Muscle layer of colon (tissue), 2 donors: ENCODE measurements around the gene ECM2.

ENCODE experiments used
- H3K27ac ChIP-seq: one replicate; pipeline ENCODE4 v1.7.0; 2013; ENCODE audit warnings: low read depth, mild to moderate bottlenecking, low read length, moderate library complexity
- H3K27me3 ChIP-seq, 2 donors: one replicate each; pipeline ENCODE4 v1.7.0; 2013; ENCODE audit warnings: low read length in 2 of 2, mild to moderate bottlenecking in 2 of 2; ENCODE audit not compliant: insufficient read depth in 2 of 2, control insufficient read depth in 1 of 2
- H3K36me3 ChIP-seq: one replicate; pipeline ENCODE4 v1.7.0; 2013; ENCODE audit warnings: mild to moderate bottlenecking, low read length; ENCODE audit not compliant: insufficient read depth
- H3K4me1 ChIP-seq: one replicate; pipeline ENCODE4 v1.7.0; 2013; ENCODE audit warnings: mild to moderate bottlenecking, low read length; ENCODE audit not compliant: insufficient read depth
- H3K4me3 ChIP-seq, 2 donors: one replicate each; pipeline ENCODE4 v1.7.0; 2013; ENCODE audit warnings: low read length in 2 of 2, low read depth in 1 of 2, mild to moderate bottlenecking in 1 of 2, moderate library complexity in 1 of 2
- H3K9ac ChIP-seq: one replicate; pipeline ENCODE4 v1.7.0; 2013; ENCODE audit warnings: low read length
- H3K9me3 ChIP-seq: one replicate; pipeline ENCODE4 v1.7.0; 2013; ENCODE audit warnings: mild to moderate bottlenecking, low read length
- donor health status: abdominal sarcoma.
- donor health status: Adenocarcinoma of cecum.

Gene ECM2

GRCh38 chr9:92550765-92551164 is 15.0 kb upstream of the ECM2 start:
- Histone ChIP-seq H3K36me3 (no peaks in the 10 kb centered on the region), H3K9me3 (no peaks in the 10 kb centered on the region), H3K4me1 (no peaks in the 10 kb centered on the region), H3K27me3 (no peaks in the 10 kb centered on the region), H3K4me3 (no peak overlapping the region), H3K27ac (no peak overlapping the region), H3K9ac (no peak overlapping the region)

GRCh38 chr9:92547356-92547755 is 11.6 kb upstream of the ECM2 start:
- Histone ChIP-seq H3K4me1 (no peaks in the 10 kb centered on the region), H3K4me3 (no peak overlapping the region), H3K9ac (no peak overlapping the region), H3K36me3 (no peaks in the 10 kb centered on the region), H3K27me3 (no peaks in the 10 kb centered on the region), H3K27ac (no peak overlapping the region), H3K9me3 (no peaks in the 10 kb centered on the region)

GRCh38 chr9:92545002-92545510 is 9.3 kb upstream of the ECM2 start:
- Histone ChIP-seq H3K4me3 (no peak overlapping the region), H3K9ac (no peak overlapping the region), H3K27me3 (no peaks in the 10 kb centered on the region), H3K27ac (no peak overlapping the region), H3K9me3 (no peaks in the 10 kb centered on the region), H3K36me3 (no peaks in the 10 kb centered on the region), H3K4me1 (no peaks in the 10 kb centered on the region)

GRCh38 chr9:92543972-92544371 is 8.2 kb upstream of the ECM2 start:
- Histone ChIP-seq H3K27ac (no peak overlapping the region), H3K27me3 (no peaks in the 10 kb centered on the region), H3K4me3 (no peak overlapping the region), H3K4me1 (no peaks in the 10 kb centered on the region), H3K9ac (no peak overlapping the region), H3K36me3 (no peaks in the 10 kb centered on the region), H3K9me3 (no peaks in the 10 kb centered on the region)

GRCh38 chr9:92538541-92538940 is 2.8 kb upstream of the ECM2 start:
- H3K4me3 ChIP-seq = no peak overlapping the region
- H3K27me3 ChIP-seq = no peaks in the 10 kb centered on the region
- H3K27ac ChIP-seq = no peak overlapping the region
- H3K9me3 ChIP-seq = no peaks in the 10 kb centered on the region
- H3K4me1 ChIP-seq = no peaks in the 10 kb centered on the region
- no peak overlapping the region for H3K9ac ChIP-seq
- no peaks in the 10 kb centered on the region for H3K36me3 ChIP-seq

DNA sequence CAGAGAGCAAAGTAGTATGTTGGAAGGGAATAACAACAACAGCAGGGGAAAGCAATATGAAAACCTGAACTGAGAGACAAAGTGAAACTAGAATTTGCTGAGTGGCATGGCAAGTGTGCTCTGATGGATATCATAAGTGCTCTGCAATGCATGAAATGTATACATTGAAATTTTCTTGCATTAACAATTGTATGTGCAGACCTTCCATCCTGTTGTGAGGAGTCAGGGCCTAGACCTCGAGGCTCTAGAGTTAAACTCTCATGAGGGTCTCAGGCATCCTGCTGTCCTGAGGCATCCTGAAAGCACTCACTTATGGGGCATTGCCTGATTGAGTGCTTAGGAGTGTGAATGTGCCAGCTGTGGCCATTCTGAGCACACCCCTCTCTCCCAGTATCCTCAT is 1.1 kb downstream of the ECM2 start:
- H3K9ac ChIP-seq = no peak overlapping the region
- H3K4me3 ChIP-seq = peak overlapping the region; percentile 26 to 30
- H3K36me3 ChIP-seq = no peaks in the 10 kb centered on the region
- H3K9me3 ChIP-seq = no peaks in the 10 kb centered on the region
- H3K27me3 ChIP-seq = no peaks in the 10 kb centered on the region
- no peak overlapping the region for H3K27ac ChIP-seq
- H3K4me1 ChIP-seq = no peaks in the 10 kb centered on the region

- no peak overlapping the region for H3K9ac ChIP-seq
- H3K27ac ChIP-seq = no peak overlapping the region
- H3K4me3 ChIP-seq = peak overlapping the region in 1 of 2 donors; percentile 30
- no peaks in the 10 kb centered on the region for H3K36me3 ChIP-seq
- H3K27me3 ChIP-seq = no peaks in the 10 kb centered on the region
- H3K9me3 ChIP-seq = no peaks in the 10 kb centered on the region
- no peaks in the 10 kb centered on the region for H3K4me1 ChIP-seq
Measured at GRCh38 chr9:92534204-92534603, 1.6 kb downstream of the ECM2 start.

GRCh38 chr9:92530893-92531292 is 4.9 kb downstream of the ECM2 start:
- no peak overlapping the region for H3K4me3 ChIP-seq
- no peak overlapping the region for H3K9ac ChIP-seq
- H3K9me3 ChIP-seq = no peaks in the 10 kb centered on the region
- no peaks in the 10 kb centered on the region for H3K36me3 ChIP-seq
- no peak overlapping the region for H3K27ac ChIP-seq
- H3K27me3 ChIP-seq = no peaks in the 10 kb centered on the region
- no peaks in the 10 kb centered on the region for H3K4me1 ChIP-seq

- H3K27ac ChIP-seq = no peak overlapping the region
- H3K4me1 ChIP-seq = no peaks in the 10 kb centered on the region
- H3K4me3 ChIP-seq = no peak overlapping the region
- no peak overlapping the region for H3K9ac ChIP-seq
- no peaks in the 10 kb centered on the region for H3K27me3 ChIP-seq
- H3K36me3 ChIP-seq = no peaks in the 10 kb centered on the region
- no peaks in the 10 kb centered on the region for H3K9me3 ChIP-seq
Measured at GRCh38 chr9:92529124-92529523, 6.7 kb downstream of the ECM2 start.

- H3K9me3 ChIP-seq = no peaks in the 10 kb centered on the region
- no peaks in the 10 kb centered on the region for H3K27me3 ChIP-seq
- no peak overlapping the region for H3K9ac ChIP-seq
- no peak overlapping the region for H3K4me3 ChIP-seq
- H3K27ac ChIP-seq = no peak overlapping the region
- no peaks in the 10 kb centered on the region for H3K36me3 ChIP-seq
- H3K4me1 ChIP-seq = no peaks in the 10 kb centered on the region
Measured at GRCh38 chr9:92528522-92528849, 7.3 kb downstream of the ECM2 start.

- no peaks in the 10 kb centered on the region for H3K4me1 ChIP-seq
- no peaks in the 10 kb centered on the region for H3K9me3 ChIP-seq
- no peaks in the 10 kb centered on the region for H3K36me3 ChIP-seq
- no peak overlapping the region for H3K4me3 ChIP-seq
- no peak overlapping the region for H3K27ac ChIP-seq
- H3K9ac ChIP-seq = no peak overlapping the region
- H3K27me3 ChIP-seq = no peaks in the 10 kb centered on the region
Measured at GRCh38 chr9:92527832-92528521, 7.8 kb downstream of the ECM2 start.

GRCh38 chr9:92527291-92527828 is 8.4 kb downstream of the ECM2 start:
- Histone ChIP-seq H3K4me1 (no peaks in the 10 kb centered on the region), H3K27ac (no peak overlapping the region), H3K4me3 (no peak overlapping the region), H3K9ac (no peak overlapping the region), H3K27me3 (no peaks in the 10 kb centered on the region), H3K36me3 (no peaks in the 10 kb centered on the region), H3K9me3 (no peaks in the 10 kb centered on the region)
